IPS-18a (cell line): Measurements from ENCODE around the gene SPRY4.

Experiments
- H3K27ac ChIP-seq: one replicate; pipeline ENCODE4 v1.5.1; 2013; ENCODE audit warnings: low read length
- H3K27me3 ChIP-seq: one replicate; pipeline ENCODE4 v1.6.1; 2013; ENCODE audit warnings: mild to moderate bottlenecking, low read length; ENCODE audit not compliant: control insufficient read depth, insufficient read depth
- H3K36me3 ChIP-seq: one replicate; pipeline ENCODE4 v1.6.1; 2013; ENCODE audit warnings: low read depth, low read length; ENCODE audit not compliant: control insufficient read depth
- H3K4me1 ChIP-seq: one replicate; pipeline ENCODE4 v1.6.1; 2013; ENCODE audit warnings: low read depth, low read length; ENCODE audit not compliant: control insufficient read depth
- H3K4me3 ChIP-seq: one replicate; pipeline ENCODE4 v1.5.1; 2013; ENCODE audit warnings: low read length
- H3K9ac ChIP-seq: one replicate; pipeline ENCODE4 v1.6.1; 2013; ENCODE audit warnings: mild to moderate bottlenecking, low read length, moderate library complexity
- H3K9me3 ChIP-seq: one replicate; pipeline ENCODE4 v1.6.1; 2013; ENCODE audit warnings: low read depth, low read length; ENCODE audit not compliant: control insufficient read depth

SPRY4 gene

DNA sequence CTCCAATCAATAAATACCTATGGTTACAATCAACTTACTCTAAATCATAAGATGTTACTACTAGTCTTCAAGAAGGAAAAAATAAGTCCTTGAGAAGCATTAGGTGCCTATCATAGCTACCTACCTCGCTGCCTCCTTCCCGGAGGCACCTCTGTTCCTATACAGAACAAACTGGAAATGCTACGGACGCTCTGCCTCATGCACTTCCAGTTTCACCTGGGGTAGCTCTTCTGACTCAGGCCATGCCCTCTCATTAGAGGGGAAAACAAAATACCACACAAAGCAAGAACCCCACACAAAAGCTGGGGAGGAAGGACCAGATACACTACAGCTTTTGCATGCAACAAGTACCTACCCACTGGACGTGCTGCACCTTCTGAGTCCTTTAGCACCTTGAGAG lies 12.4 kb downstream of the SPRY4 start:
- H3K27ac ChIP-seq, result no peak overlapping the region
- no peaks in the 10 kb centered on the region for H3K27me3 ChIP-seq
- H3K4me1 ChIP-seq, result peaks cover 30% of the 10 kb centered on the region
- H3K9ac ChIP-seq, result no peak overlapping the region
- no peak overlapping the region for H3K4me3 ChIP-seq
- no peaks in the 10 kb centered on the region for H3K9me3 ChIP-seq
- peaks cover 75% of the 10 kb centered on the region for H3K36me3 ChIP-seq

DNA sequence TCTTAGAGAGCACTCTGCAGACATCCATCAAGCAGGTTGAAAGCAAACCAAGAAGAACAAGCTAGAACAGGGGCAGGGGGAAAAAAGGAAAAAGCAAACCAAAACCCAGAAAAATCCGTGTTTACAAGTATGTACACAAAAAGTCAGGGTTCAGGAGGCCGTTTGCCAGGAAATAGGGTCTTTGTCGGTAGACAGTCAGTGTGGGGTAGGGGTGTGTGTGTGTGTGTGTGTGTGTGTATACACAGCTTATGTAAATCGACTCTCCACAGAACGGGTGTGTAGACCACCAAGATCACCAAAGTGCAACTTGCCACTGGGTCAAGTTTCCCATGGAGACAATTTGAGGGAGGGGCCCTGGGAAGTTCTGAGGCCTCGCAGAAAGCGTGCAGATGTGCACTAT lies 13.1 kb downstream of the SPRY4 start:
- Histone ChIP-seq H3K27ac (no peak overlapping the region), H3K36me3 (peaks cover 68% of the 10 kb centered on the region)

DNA sequence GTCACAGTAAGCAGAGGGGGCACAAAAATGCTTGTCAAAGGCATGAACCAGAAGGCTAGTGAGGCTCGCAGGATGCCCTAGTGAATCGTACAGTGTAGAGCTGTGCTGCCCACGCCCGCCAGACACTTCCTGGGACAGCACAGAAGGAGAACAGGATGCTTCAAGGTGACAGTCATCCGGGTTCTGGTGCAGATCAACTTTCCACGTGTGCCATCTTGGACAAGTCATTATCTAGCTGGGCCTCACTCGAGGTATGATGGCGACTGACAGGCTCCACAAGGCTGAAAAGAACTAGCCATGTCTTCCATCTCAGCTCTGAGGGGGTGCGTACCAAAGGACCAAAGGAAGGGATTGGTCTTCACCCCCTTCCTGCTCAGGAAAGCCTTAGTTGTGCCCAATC lies 14.0 kb downstream of the SPRY4 start:
- Histone ChIP-seq H3K27me3 (no peaks in the 10 kb centered on the region), H3K27ac (no peak overlapping the region), H3K36me3 (peaks cover 60% of the 10 kb centered on the region), H3K9me3 (no peaks in the 10 kb centered on the region), H3K9ac (no peak overlapping the region), H3K4me3 (no peak overlapping the region), H3K4me1 (peaks cover 19% of the 10 kb centered on the region)

More for the DNA sequence above, 13.1 kb downstream of the SPRY4 start:
- H3K4me1 ChIP-seq, result peaks cover 27% of the 10 kb centered on the region
- no peak overlapping the region for H3K4me3 ChIP-seq
- H3K27me3 ChIP-seq, result no peaks in the 10 kb centered on the region
- no peaks in the 10 kb centered on the region for H3K9me3 ChIP-seq
- H3K9ac ChIP-seq, result no peak overlapping the region

DNA sequence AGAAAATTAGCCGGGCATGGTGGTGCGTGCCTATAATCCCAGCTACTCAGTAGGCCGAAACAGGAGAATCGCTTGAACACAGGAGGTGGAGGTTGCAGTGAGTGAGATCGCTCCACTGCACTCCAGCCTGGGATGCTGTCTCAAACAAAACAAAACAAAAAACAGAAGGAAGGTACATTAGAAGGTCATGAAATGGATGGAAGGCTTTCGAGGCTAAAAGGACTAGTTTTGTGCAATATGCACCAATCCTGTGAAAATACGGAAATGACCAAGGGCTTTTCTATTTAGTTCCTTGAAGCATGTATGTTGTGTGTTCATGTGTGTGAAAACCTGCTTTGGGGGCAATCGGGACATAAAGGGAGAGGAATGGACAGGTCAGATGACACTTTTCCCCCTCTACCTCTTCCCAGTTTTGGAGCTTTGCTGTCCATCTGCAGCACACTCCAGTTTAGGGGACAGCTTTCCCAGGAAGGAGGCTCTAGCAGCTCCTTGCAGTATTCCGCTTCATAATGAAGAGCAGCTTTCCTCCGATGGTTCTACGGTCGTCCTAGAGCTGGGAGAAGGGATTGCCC lies 15.0 kb downstream of the SPRY4 start:
- H3K9ac ChIP-seq, result no peak overlapping the region
- no peak overlapping the region for H3K4me3 ChIP-seq
- no peaks in the 10 kb centered on the region for H3K27me3 ChIP-seq
- H3K36me3 ChIP-seq, result peaks cover 57% of the 10 kb centered on the region
- H3K9me3 ChIP-seq, result no peaks in the 10 kb centered on the region
- peaks cover 15% of the 10 kb centered on the region for H3K4me1 ChIP-seq
- no peak overlapping the region for H3K27ac ChIP-seq

DNA sequence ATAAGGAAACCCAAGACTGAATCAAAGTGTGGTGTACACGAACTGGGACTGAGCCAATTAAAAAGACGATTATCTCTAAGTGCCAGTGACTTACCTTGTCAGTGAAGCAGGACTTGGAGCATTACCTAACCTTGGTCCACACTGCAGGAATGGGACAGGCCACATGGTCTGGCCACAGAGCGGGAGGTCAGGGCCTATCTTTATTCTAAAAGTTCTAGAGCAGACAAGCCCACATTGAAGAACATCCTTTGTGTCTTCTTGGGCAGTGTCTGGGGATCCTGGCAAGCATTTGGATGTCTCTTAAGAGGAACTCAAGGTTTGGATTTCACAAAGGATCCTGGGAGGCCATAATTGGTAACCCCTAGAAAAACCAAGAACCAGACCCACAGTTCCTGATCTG lies 16.5 kb downstream of the SPRY4 start:
- no peaks in the 10 kb centered on the region for H3K27me3 ChIP-seq
- H3K27ac ChIP-seq, result no peak overlapping the region
- H3K9me3 ChIP-seq, result no peaks in the 10 kb centered on the region
- H3K9ac ChIP-seq, result no peak overlapping the region
- H3K4me1 ChIP-seq, result peaks cover 11% of the 10 kb centered on the region
- peaks cover 46% of the 10 kb centered on the region for H3K36me3 ChIP-seq
- no peak overlapping the region for H3K4me3 ChIP-seq

DNA sequence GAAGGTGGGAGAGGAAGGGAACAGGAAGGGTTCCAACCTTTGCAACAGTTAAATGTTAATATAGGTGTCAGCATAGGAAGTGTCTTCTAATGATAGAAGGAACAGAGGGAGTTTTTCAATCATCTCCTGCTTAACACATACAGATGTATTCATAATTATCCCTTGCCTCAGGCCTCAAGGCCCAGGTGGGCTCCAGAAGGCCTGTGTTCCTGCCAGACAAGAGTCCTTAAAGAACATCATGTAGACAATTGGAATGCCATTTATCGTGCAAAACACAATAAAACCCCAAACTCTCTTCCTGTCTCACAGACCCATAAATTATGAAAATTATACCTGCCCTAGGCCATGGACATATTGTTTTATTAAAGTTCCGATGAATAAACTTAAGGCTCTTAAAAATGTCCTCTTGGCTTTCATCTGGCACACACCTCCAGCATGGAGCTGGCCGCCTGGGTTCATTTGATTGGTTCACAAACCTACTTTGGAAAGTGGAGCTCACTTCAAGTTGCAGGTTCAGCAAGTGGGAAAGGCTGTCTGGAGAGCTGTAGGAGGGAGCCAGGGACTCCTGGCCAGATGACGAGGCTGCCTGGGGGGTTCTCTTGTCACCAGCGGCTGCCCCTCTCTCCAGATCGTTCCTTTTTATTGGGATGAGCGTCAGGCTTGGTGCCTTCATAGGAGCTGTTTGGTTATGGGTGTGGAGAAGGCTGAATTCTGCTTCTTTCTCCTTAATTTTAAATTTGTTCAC lies 17.5 kb downstream of the SPRY4 start:
- H3K36me3 ChIP-seq, result peaks cover 38% of the 10 kb centered on the region
- H3K27me3 ChIP-seq, result no peaks in the 10 kb centered on the region
- no peak overlapping the region for H3K27ac ChIP-seq
- H3K9me3 ChIP-seq, result no peaks in the 10 kb centered on the region
- H3K9ac ChIP-seq, result no peak overlapping the region
- H3K4me1 ChIP-seq, result peaks cover 11% of the 10 kb centered on the region
- H3K4me3 ChIP-seq, result no peak overlapping the region

DNA sequence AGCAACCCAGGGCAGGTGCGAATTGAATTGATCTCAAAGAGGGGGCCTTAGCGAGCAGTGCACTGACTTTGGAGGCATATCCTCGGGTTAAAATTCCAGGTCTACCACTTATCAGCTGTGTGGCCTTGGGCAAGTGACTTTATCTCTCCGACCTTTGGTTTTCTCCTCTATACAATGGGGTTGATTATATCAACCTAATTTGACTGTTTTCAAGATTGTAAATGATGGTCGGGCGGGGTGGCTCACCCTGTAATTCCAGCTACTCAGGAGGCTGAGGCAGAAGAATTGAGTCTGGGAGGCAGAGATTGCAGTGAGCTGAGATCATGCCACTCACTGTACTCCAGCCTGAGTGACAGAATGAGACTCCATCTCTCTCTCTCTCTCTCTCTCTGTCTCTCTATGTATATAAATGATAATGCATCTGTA lies 18.7 kb downstream of the SPRY4 start:
- no peak overlapping the region for H3K4me3 ChIP-seq
- H3K27ac ChIP-seq, result no peak overlapping the region
- H3K9ac ChIP-seq, result no peak overlapping the region
- peaks cover 26% of the 10 kb centered on the region for H3K36me3 ChIP-seq
- peaks cover 11% of the 10 kb centered on the region for H3K4me1 ChIP-seq
- no peaks in the 10 kb centered on the region for H3K27me3 ChIP-seq
- no peaks in the 10 kb centered on the region for H3K9me3 ChIP-seq

DNA sequence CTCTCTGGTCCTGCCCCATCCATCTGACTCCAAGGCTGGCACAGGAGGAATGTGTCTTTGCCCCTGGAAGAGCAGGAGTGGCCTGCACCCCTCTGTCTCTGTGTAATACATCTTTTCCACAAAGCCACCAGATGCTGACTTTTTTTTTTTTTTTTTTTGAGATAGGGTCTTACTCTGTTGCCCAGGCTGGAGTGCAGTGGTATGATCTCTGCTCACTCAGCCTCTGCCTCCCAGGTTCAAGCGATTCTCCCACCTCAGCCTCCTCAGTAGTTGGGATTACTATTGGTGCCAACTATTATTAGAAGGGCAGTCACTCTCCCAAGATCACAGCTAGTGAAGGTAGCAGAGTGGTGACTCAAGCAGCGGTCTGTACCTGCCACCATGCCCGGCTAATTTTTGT lies 19.6 kb downstream of the SPRY4 start:
- Histone ChIP-seq H3K4me3 (no peak overlapping the region), H3K9ac (no peak overlapping the region), H3K4me1 (peaks cover 8% of the 10 kb centered on the region), H3K27ac (no peak overlapping the region), H3K9me3 (no peaks in the 10 kb centered on the region), H3K27me3 (no peaks in the 10 kb centered on the region), H3K36me3 (peaks cover 19% of the 10 kb centered on the region)

DNA sequence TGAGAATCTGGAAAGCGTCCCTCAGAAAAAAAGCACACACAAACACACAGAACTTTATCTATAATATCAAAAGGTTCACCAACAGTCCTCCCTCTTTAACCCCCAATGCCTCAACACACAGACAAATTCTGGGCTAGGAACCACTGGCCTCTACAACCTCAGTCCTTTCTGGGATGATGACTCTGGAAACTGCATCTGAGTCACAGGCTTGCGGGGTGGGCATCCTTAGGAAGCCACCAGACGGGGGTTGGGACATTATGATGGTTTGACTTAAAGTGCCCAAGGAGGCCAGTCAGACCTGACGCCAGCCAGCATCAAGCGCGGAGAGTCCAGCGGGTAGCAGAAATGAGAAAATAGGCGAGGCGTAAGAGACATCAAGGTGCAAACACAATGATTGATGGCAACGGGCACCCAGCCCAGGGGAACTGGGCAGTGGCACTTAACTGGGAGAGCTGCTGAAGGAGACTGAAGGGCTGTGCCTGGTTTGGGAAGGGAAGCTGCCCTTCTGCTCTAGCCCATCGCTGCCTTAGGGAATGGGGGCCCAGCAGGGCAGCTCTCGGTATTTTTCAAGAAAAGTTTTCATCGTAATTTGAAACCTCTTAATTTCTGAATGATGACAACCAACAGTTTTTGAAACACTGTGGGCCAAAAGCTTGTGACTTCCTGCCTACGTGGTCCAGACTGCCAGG lies 20.7 kb downstream of the SPRY4 start:
- peaks cover 14% of the 10 kb centered on the region for H3K36me3 ChIP-seq
- no peak overlapping the region for H3K27ac ChIP-seq
- H3K9ac ChIP-seq, result no peak overlapping the region
- no peaks in the 10 kb centered on the region for H3K27me3 ChIP-seq
- no peak overlapping the region for H3K4me3 ChIP-seq
- H3K9me3 ChIP-seq, result no peaks in the 10 kb centered on the region
- peaks cover 8% of the 10 kb centered on the region for H3K4me1 ChIP-seq

DNA sequence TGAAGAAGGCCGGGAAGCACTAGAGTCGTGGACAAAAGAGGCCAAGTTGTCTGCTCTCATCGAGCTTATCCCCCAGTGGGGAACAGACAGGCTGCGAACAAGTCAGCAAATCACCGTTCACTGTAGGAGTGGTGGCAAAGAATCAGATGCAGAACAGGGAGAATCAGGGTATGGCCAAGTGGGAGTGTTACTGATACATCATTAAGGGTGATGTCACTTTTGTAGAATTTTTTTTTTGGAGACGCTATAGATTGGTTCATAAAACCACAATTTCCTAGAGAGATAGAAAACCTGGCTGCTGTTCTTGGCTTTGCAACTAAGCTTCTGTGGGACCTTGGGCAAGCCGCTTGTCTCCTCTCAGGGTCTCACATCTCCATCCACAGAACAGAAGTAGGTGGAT lies 21.3 kb downstream of the SPRY4 start:
- H3K9ac ChIP-seq, result no peak overlapping the region

DNA sequence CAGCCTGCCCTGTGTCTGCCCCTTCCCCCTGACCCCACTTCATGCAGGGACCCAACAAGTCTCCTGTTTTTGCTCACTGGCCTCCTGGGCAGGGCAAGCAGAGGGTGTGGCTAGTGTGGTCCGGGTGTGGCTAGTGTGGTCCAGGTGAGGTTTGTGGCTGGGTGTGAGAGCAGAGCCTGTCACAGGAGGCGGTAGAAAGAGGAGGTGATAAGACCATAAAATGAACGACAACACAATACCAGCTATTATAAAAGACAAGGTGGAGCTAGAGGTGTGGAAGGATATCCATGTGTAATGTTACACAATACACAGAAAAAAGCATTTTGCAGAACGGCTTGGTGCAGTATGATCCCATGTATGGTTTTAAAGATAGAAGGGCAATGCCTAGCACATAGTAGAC lies 23.3 kb downstream of the SPRY4 start:
- H3K27me3 ChIP-seq, result no peaks in the 10 kb centered on the region
- H3K36me3 ChIP-seq, result peaks cover 6% of the 10 kb centered on the region
- H3K4me3 ChIP-seq, result no peak overlapping the region
- no peak overlapping the region for H3K27ac ChIP-seq
- H3K9me3 ChIP-seq, result no peaks in the 10 kb centered on the region
- H3K9ac ChIP-seq, result no peak overlapping the region
- peaks cover 11% of the 10 kb centered on the region for H3K4me1 ChIP-seq

More for the DNA sequence above, 21.3 kb downstream of the SPRY4 start:
- Histone ChIP-seq H3K27me3 (no peaks in the 10 kb centered on the region), H3K9me3 (no peaks in the 10 kb centered on the region), H3K4me3 (no peak overlapping the region), H3K4me1 (peaks cover 8% of the 10 kb centered on the region), H3K27ac (no peak overlapping the region), H3K36me3 (peaks cover 14% of the 10 kb centered on the region)
